GM12878 (cell line): ENCODE results near the gene PLXNA4. TPM values are rescaled to one million over a fixed set of nuclear protein-coding genes. Genes with fewer than 3 reads are reported as not detected.

Experiments
- ATAC-seq: fragments of 200-7000 bp; cut with Tn5 transposase; 3 replicates; pipeline ENCODE4 v1.9.1; 2020; ENCODE audit warnings: mild to moderate bottlenecking, moderate library complexity
- BruUV-seq: library from RNA; stranded (reverse); fragments of 400-500 nt; replicated peaks from 2 replicates; lab custom pipeline; 2021; lab: Mats Ljungman, UMichigan
- CTCF ChIA-PET: fragments of 300-600 bp; sonication (Branson Sonifier 250); formaldehyde crosslinking; extraction: SDS; loops from one replicate; lab custom pipeline; 2021; ENCODE audit warnings: inconsistent platforms; lab: Yijun Ruan, JAX
- POLR2A ChIA-PET: fragments of 350-600 bp; formaldehyde crosslinking; extraction: SDS; loops from one replicate; lab custom pipeline; 2021; ENCODE audit warnings: inconsistent platforms; lab: Charles Lee
- RAD21 ChIA-PET: fragments of 300-600 bp; sonication (Branson Sonifier 250); formaldehyde crosslinking; loops from one replicate; lab custom pipeline; 2023; ENCODE audit warnings: antibody characterized with exemption; ENCODE audit not compliant: unreplicated experiment; lab: Charles Lee
- SMC1A ChIA-PET: fragments of 300-600 bp; sonication (Branson Sonifier 250); formaldehyde crosslinking; loops from one replicate; lab custom pipeline; 2023; ENCODE audit not compliant: unreplicated experiment, uncharacterized antibody; lab: Charles Lee
- DNase-seq: peaks from one replicate; pipeline ENCODE4 v3.0.0-alpha.2; 2011; ENCODE audit warnings: low read depth, low spot score
- FAIRE-seq: peaks from 3 replicates; lab custom pipeline; 2011; peaks lifted over from hg19 to GRCh38; lab: Jason Lieb, UNC
- H2AFZ ChIP-seq: 2 replicates; pipeline ENCODE4 v1.6.0; 2011; ENCODE audit warnings: low read depth, low read length, control low read depth; ENCODE audit not compliant: control insufficient read depth
- H3K27ac ChIP-seq: 2 replicates; pipeline ENCODE4 v1.5.1; 2011; ENCODE audit warnings: control low read depth; ENCODE audit not compliant: control insufficient read depth, insufficient read depth
- H3K27me3 ChIP-seq, 2 experiments: replicated peaks in 1 of 2; 2 replicates each; pipeline versions ENCODE4 v1.6.0 to v1.6.1; 2011; ENCODE audit warnings: low read length in 1 of 2; ENCODE audit not compliant: control insufficient read depth in 2 of 2, insufficient read depth in 2 of 2
- H3K36me3 ChIP-seq, 2 experiments: 2 replicates each; pipeline ENCODE4 v1.5.1; 2011; ENCODE audit warnings: low read length in 1 of 2; ENCODE audit not compliant: control insufficient read depth in 2 of 2, insufficient read depth in 2 of 2
- H3K4me1 ChIP-seq: 2 replicates; pipeline ENCODE4 v1.6.1; 2011; ENCODE audit warnings: mild to moderate bottlenecking, low read length, moderate library complexity, mixed read lengths; ENCODE audit not compliant: control insufficient read depth, insufficient read depth
- H3K4me2 ChIP-seq: 2 replicates; pipeline ENCODE4 v1.6.0; 2011; ENCODE audit warnings: control low read depth; ENCODE audit not compliant: control insufficient read depth, insufficient read depth
- H3K4me3 ChIP-seq: fragments of 200-600 bp; sonication (generic); 2 replicates; pipeline ENCODE4 v1.5.1; 2016
- H3K79me2 ChIP-seq: 2 replicates; pipeline ENCODE4 v1.6.0; 2011; ENCODE audit warnings: low read length; ENCODE audit not compliant: control insufficient read depth, insufficient read depth
- H3K9ac ChIP-seq: 2 replicates; pipeline ENCODE4 v1.8.0; 2011; ENCODE audit warnings: low read length, control low read depth, mixed read lengths; ENCODE audit not compliant: control insufficient read depth, insufficient read depth
- H3K9me3 ChIP-seq: replicated peaks from 3 replicates; pipeline ENCODE4 v1.5.1; 2011; ENCODE audit warnings: mild to moderate bottlenecking, low read length; ENCODE audit not compliant: control insufficient read depth, insufficient read depth
- H4K20me1 ChIP-seq: 2 replicates; pipeline ENCODE4 v1.6.0; 2011; ENCODE audit not compliant: control insufficient read depth, insufficient read depth
- ATF2 ChIP-seq: IDR thresholded peaks from 2 replicates; pipeline ENCODE4 v1.6.1; 2012; ENCODE audit warnings: low read length, inconsistent platforms
- ATF3 ChIP-seq: IDR thresholded peaks from 2 replicates; pipeline ENCODE4 v1.6.1; 2011; ENCODE audit warnings: low read depth, mild to moderate bottlenecking, low read length, moderate library complexity, borderline replicate concordance; ENCODE audit errors: extremely low read depth
- CHD2 ChIP-seq: IDR thresholded peaks from 2 replicates; pipeline ENCODE4 v1.6.1; 2011; ENCODE audit warnings: low read depth, low read length, improper control_type of control experiment, borderline replicate concordance
- CREB1 ChIP-seq: IDR thresholded peaks from 2 replicates; pipeline ENCODE4 v1.6.1; 2012; ENCODE audit warnings: low read depth, mild to moderate bottlenecking, inconsistent platforms
- FOXM1 ChIP-seq: IDR thresholded peaks from 2 replicates; pipeline ENCODE4 v1.6.1; 2012; ENCODE audit warnings: low read depth, mild to moderate bottlenecking, inconsistent platforms, low read length, moderate library complexity
- GABPA ChIP-seq: IDR thresholded peaks from 2 replicates; pipeline ENCODE4 v1.6.1; 2014; ENCODE audit warnings: antibody characterized with exemption, low read depth, mild to moderate bottlenecking, inconsistent platforms
- HCFC1 ChIP-seq: fragments of 150-350 bp; IDR thresholded peaks from 2 replicates; pipeline ENCODE4 v1.6.1; 2014; ENCODE audit warnings: low read length
- IRF3 ChIP-seq: fragments of 450-650 bp; IDR thresholded peaks from 2 replicates; pipeline ENCODE4 v1.6.1; 2014; ENCODE audit warnings: mild to moderate bottlenecking
- MTA3 ChIP-seq: IDR thresholded peaks from 2 replicates; pipeline ENCODE4 v1.6.1; 2012; ENCODE audit warnings: low read length, inconsistent platforms, borderline replicate concordance
- NFXL1 ChIP-seq: fragments of 450-650 bp; IDR thresholded peaks from 2 replicates; pipeline ENCODE4 v1.6.1; 2017; ENCODE audit warnings: antibody characterized with exemption, mild to moderate bottlenecking, borderline replicate concordance
- SMAD1 ChIP-seq: fragments of 450-650 bp; IDR thresholded peaks from 2 replicates; pipeline ENCODE4 v1.6.1; 2018; ENCODE audit warnings: mild to moderate bottlenecking, low read depth; ENCODE audit not compliant: partially characterized antibody
- TCF12 ChIP-seq: IDR thresholded peaks from 2 replicates; pipeline ENCODE4 v1.6.1; 2011; ENCODE audit warnings: low read depth, mild to moderate bottlenecking, low read length
- USF1 ChIP-seq: IDR thresholded peaks from 2 replicates; pipeline ENCODE4 v1.6.1; 2011; ENCODE audit warnings: borderline replicate concordance, low read depth, mild to moderate bottlenecking, moderate library complexity, mixed read lengths, low read length; ENCODE audit not compliant: insufficient read depth; ENCODE audit errors: extremely low read length
- ZNF274 ChIP-seq: IDR thresholded peaks from one replicate; pipeline ENCODE4 v1.8.0; 2011; ENCODE audit not compliant: insufficient read length, insufficient read depth
- WGBS: methylation state at CpG from one replicate; pipeline ENCODE4 v1.1.6; 2016; ENCODE audit warnings: low lambda C conversion rate; ENCODE audit not compliant: insufficient replicate concordance, insufficient coverage; ENCODE audit errors: missing lambda C conversion rate; 5-methylcytosine and 5-hydroxymethylcytosine counted together
- in situ Hi-C: fragments of 300-500 bp; cut with MboI; formaldehyde crosslinking; loops from 9 replicates; pipeline ENCODE4 v1.14.3; 2018; ENCODE audit warnings: mixed read lengths
- intact Hi-C: fragments of 100-400 bp; cut with micrococcal nuclease; formaldehyde crosslinking; loops from one replicate; pipeline ENCODE4 v1.14.2; 2022; ENCODE audit not compliant: unreplicated experiment
- polyA plus RNA-seq, 11 experiments: library from polyadenylated mRNA; depleted of rRNA in 4 of 11; unstranded in 6 of 11; stranded (reverse) in 5 of 11; fragments of >200 nt; fragmentation: Nextera tagmentation in 4 of 11; fragmentation: Illumina TruSeq in 1 of 11; extraction: Ambion mirVana in 4 of 11; extraction: Trizol in 1 of 11; gene quantifications; 1 replicate in 1 of 11; 2 replicates in 10 of 11; pipeline versions ENCODE4 v1.2.1 to v1.2.3, GENCODE V29; 2011 to 2016; ENCODE audit warnings: inconsistent platforms in 2 of 11, missing spikeins in 2 of 11, low read depth in 1 of 11
- total RNA-seq, 4 experiments: library from RNA; depleted of rRNA in 3 of 4; stranded (reverse); fragments of >200 nt in 3 of 4; fragmentation: Illumina TruSeq in 1 of 4; extraction: Trizol in 1 of 4; gene quantifications; 2 replicates each; pipeline versions ENCODE4 v1.2.1 to v1.2.3, GENCODE V29; 2013 to 2021

Gene PLXNA4
- total and polyA plus RNA-seq, 10 of the 15 experiments (the other 5 are each of a cell fraction or from before 2014, with no cell fraction given) = 0.03 TPM; not detected in 9

GRCh38 chr7:132105096-132105495 lies 471.2 kb downstream of the PLXNA4 start:
- no peak for FAIRE-seq

GRCh38 chr7:132103718-132104117 lies 472.6 kb downstream of the PLXNA4 start:
- ChIA-PET POLR2A (no interaction called here), CTCF (no interaction called here), RAD21 (no interaction called here), SMC1A (no interaction called here)
- in situ Hi-C loops (no loop called here), intact Hi-C loops (no loop called here)
- Histone ChIP-seq H4K20me1 (no peaks in the 10 kb centered on the region), H3K9me3 (no peaks in the 10 kb centered on the region), H3K4me2 (no peak overlapping the region), H2AFZ (no peak overlapping the region), H3K4me3 (no peak overlapping the region), H3K79me2 (no peaks in the 10 kb centered on the region), H3K36me3 (no peaks in the 10 kb centered on the region), H3K4me1 (no peaks in the 10 kb centered on the region), H3K27ac (no peak overlapping the region), H3K27me3 (peaks cover 1 to 3% of the 10 kb centered on the region in 2 experiments; a peak in 3 of 4 replicates), H3K9ac (no peak overlapping the region)
- DNase-seq (no peak), ATAC-seq (no peak), FAIRE-seq (no peak)
- BruUV-seq = no TSS peak
- WGBS = 23% methylated on average over 3 of the region's 3 CpGs
- TF ChIP-seq GABPA (no peak), FOXM1 (no peak), ATF2 (no peak), IRF3 (no peak), ATF3 (no peak)

More at GRCh38 chr7:132105096-132105495, 471.2 kb downstream of the PLXNA4 start:
- 37% methylated on average over 3 of the region's 3 CpGs for WGBS
- Histone ChIP-seq H3K9ac (no peak overlapping the region), H3K27ac (no peak overlapping the region), H4K20me1 (no peaks in the 10 kb centered on the region), H3K79me2 (no peaks in the 10 kb centered on the region), H3K4me1 (no peaks in the 10 kb centered on the region), H3K4me2 (no peak overlapping the region), H3K9me3 (no peaks in the 10 kb centered on the region), H3K27me3 (peaks cover 1 to 3% of the 10 kb centered on the region in 2 experiments; a peak in 3 of 4 replicates), H3K4me3 (no peak overlapping the region), H2AFZ (no peak overlapping the region), H3K36me3 (no peaks in the 10 kb centered on the region)
- BruUV-seq = no TSS peak
- DNase-seq = no peak
- ChIA-PET CTCF (no interaction called here), RAD21 (no interaction called here), POLR2A (no interaction called here), SMC1A (no interaction called here)
- ATAC-seq = no peak
- intact Hi-C loops = no loop called here
- in situ Hi-C loops = no loop called here
- TF ChIP-seq NFXL1 = no peak
- TF ChIP-seq MTA3 = no peak
- no peak for TF ChIP-seq CHD2
- no peak for TF ChIP-seq SMAD1
- TF ChIP-seq TCF12 = no peak
- TF ChIP-seq FOXM1 = no peak
- TF ChIP-seq CREB1 = no peak
- TF ChIP-seq HCFC1 = no peak
- no peak for TF ChIP-seq ZNF274
- no peak for TF ChIP-seq USF1
